Spinal cord (tissue), 10 donors: ENCODE data around the gene WWOX. TPM values are rescaled to one million over a fixed set of nuclear protein-coding genes. Genes with fewer than 3 reads are reported as not detected.
A peak's percentile ranks its signal among the peaks of the same experiment; 100 is the strongest.

Experiments used
- DNase-seq, 6 donors: peaks; one replicate each; pipeline versions ENCODE4 v3.0.0 to v3.0.0-alpha.2; 2013 to 2015; ENCODE audit warnings: low spot score in 6 of 6, low read depth in 4 of 6
- H3K27ac ChIP-seq: one replicate; pipeline ENCODE4 v1.5.1; 2013; ENCODE audit warnings: low read depth, low read length, control low read depth
- H3K27me3 ChIP-seq: one replicate; pipeline ENCODE4 v1.6.1; 2013; ENCODE audit warnings: low read length; ENCODE audit not compliant: control insufficient read depth, insufficient read depth
- H3K36me3 ChIP-seq: one replicate; pipeline ENCODE4 v1.6.1; 2013; ENCODE audit warnings: low read length; ENCODE audit not compliant: control insufficient read depth, insufficient read depth
- H3K4me1 ChIP-seq: one replicate; pipeline ENCODE4 v1.6.1; 2013; ENCODE audit warnings: low read length; ENCODE audit not compliant: control insufficient read depth, insufficient read depth
- H3K4me3 ChIP-seq: one replicate; pipeline ENCODE4 v1.5.1; 2013; ENCODE audit warnings: low read depth, low read length, control low read depth
- H3K9me3 ChIP-seq: one replicate; pipeline ENCODE4 v1.6.1; 2013; ENCODE audit warnings: low read length; ENCODE audit not compliant: control insufficient read depth, insufficient read depth
- WGBS: methylation state at CpG from one replicate; pipeline ENCODE4 v1.1.5; 2013; ENCODE audit warnings: missing lambda C conversion rate; ENCODE audit not compliant: insufficient coverage; 5-methylcytosine and 5-hydroxymethylcytosine counted together
- polyA plus RNA-seq, 2 donors: library from polyadenylated mRNA; unstranded; fragments of 120-200 nt; gene quantifications; one replicate each; pipeline ENCODE4 v1.2.1, GENCODE V29; 2013; ENCODE audit not compliant: insufficient read length in 2 of 2
- total RNA-seq, 2 donors: library from RNA; depleted of rRNA in 1 of 2; stranded (reverse); fragments of 120-200 nt in 1 of 2; fragments of >200 nt in 1 of 2; gene quantifications; one replicate each; pipeline versions ENCODE4 v1.2.3 to v1.2.4, GENCODE V29; 2013 to 2014
- donor health status: healthy.

The WWOX gene
- total and polyA plus RNA-seq, 4 donors: 27.5 to 51.5 (median 32.5) TPM

DNA sequence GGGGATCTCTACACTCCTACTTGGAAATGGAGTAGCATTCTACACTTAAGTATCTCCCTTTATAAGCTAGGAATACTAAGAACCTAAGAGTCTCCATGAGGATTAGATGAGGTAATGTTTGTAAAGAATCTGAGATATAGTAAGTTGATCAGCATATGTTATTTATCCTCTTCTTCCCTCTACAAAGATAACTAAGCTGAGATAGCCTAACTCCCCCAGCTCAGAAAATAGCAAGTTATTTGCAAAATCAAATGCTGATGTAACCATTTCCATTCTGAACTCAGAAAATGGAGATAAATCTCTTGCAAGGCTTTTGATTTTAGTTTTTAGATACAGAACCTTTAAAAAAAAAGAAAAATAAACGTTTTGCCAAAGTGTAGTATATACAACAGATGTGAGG lies 975.1 kb downstream of the WWOX start:
- no peaks in the 10 kb centered on the region for H3K27me3 ChIP-seq
- no CpG with 5 or more reads among the region's 1 CpG for WGBS

DNA sequence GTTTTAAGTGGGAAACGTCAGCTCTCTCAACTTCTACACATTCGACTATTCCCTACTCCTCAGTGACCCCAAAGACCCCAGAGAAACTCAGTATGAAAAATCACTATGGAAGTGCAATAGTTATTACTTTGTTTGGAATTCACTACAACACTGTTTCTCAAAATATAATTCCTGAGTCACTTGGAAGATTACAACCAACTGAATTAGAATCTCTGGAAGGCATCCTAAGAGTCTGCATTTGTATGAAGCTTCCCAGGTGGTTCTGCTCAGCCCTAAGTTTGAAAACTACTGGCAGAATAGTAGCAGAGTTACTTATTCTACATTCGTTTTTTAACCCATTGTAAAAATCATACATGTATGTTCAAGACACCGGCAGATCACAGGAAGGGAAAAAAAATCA lies 975.5 kb downstream of the WWOX start:
- no peak overlapping the region for H3K27ac ChIP-seq
- no CpG with 5 or more reads among the region's 4 CpGs for WGBS
- no peak overlapping the region for H3K4me3 ChIP-seq
- H3K9me3 ChIP-seq: no peaks in the 10 kb centered on the region
- no peaks in the 10 kb centered on the region for H3K27me3 ChIP-seq
- H3K4me1 ChIP-seq: no peaks in the 10 kb centered on the region
- DNase-seq: no peak
- no peaks in the 10 kb centered on the region for H3K36me3 ChIP-seq

More for the DNA sequence above, 975.1 kb downstream of the WWOX start:
- H3K4me1 ChIP-seq: no peaks in the 10 kb centered on the region
- no peak overlapping the region for H3K4me3 ChIP-seq
- no peak overlapping the region for H3K27ac ChIP-seq
- no peaks in the 10 kb centered on the region for H3K36me3 ChIP-seq
- no peak for DNase-seq
- H3K9me3 ChIP-seq: no peaks in the 10 kb centered on the region

DNA sequence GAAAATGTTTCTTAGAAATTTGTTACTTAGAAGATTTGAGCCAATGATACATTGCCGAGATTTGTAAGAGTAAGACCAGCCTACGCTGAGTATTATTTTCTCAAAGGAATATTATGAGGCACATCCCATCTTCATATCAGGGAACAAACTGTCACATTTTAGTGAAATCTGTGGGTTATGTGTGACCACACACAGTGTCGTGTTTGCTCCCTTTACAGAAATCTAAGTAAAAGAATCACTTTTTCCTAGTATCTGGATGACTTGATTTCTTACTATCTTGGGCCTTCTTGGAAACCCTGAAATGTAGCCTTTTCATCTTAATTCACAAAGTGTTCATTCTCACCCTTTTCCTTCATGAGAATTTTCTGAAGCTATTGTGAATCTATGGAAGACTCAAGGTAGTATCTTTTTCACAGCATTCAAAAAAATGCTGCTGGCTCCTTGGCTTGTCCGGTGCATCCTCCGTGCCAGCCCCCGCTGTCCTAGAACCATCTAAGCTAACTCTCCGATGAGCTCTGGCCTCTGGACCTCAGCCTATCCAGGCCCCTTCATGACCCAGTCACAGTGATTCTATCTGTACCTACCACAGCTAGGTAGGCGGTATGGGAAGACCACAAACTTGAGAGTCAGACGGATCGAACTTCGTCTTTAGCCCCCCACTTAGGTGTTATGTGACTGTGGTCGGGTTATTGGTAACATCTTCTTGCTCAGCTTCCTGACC lies 976.8 kb downstream of the WWOX start:
- Histone ChIP-seq H3K9me3 (no peaks in the 10 kb centered on the region), H3K4me3 (no peak overlapping the region), H3K36me3 (no peaks in the 10 kb centered on the region), H3K4me1 (no peaks in the 10 kb centered on the region), H3K27ac (no peak overlapping the region), H3K27me3 (no peaks in the 10 kb centered on the region)
- WGBS: 94% methylated on average over 8 of the region's 12 CpGs
- no peak for DNase-seq

DNA sequence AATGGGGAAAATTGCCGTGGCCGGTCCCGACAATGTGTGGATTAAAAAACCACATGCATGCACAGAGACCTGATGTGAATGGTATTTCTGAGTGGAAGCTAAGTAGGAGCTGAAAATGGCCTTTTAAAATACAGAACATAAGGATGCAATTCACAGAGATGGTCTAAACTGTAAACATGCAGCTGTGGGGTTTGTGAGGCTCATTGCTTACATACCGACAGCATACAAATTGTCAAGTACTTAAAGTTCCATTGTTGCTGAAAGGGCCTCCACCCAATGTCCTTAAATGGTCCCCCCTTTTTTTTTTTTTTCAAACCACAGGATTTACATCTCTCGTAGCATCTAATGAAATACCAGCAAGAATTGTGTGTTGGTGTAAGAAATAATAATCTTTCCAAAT lies 977.9 kb downstream of the WWOX start:
- H3K4me1 ChIP-seq: no peaks in the 10 kb centered on the region
- no peaks in the 10 kb centered on the region for H3K36me3 ChIP-seq
- DNase-seq: peak in 2 of 6 donors; percentile 43 to 57
- no peak overlapping the region for H3K27ac ChIP-seq
- H3K27me3 ChIP-seq: no peaks in the 10 kb centered on the region
- no peaks in the 10 kb centered on the region for H3K9me3 ChIP-seq
- H3K4me3 ChIP-seq: no peak overlapping the region
- WGBS: 60% methylated on average over 4 of the region's 5 CpGs

DNA sequence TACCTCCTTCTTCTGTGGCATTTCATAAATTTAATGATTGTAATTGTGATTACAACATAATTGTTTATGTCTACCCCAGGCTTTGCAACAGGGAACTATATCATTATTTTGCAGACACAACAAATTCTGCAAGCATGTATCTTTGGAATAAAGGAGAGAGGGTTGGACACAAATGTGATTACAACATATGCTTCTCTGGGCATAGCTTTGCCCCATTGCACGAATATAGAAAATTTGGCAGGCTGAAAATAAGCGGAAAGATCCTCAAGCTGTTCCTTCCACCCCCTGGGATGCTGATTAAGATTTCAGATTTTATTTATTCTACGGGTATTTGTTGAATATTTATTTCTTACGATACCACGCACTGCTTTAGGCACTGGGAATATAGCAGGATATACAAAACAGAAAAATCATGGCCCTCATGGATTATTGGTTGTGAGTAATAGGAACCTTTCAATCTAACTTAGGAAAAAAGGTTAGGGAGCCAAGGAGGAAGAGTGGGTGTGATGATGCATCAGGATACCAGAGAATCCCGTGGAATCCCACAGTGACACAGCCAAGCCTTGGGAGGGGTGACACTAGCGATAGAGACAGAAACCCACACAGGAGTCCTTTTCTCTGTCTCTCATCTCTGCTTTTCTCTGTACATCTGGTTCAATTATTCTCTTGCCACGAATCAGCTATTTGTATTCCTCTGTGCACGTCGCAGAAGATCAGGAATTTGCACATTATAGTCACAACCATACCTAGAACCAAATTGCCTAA lies 980.4 kb downstream of the WWOX start:
- no peaks in the 10 kb centered on the region for H3K36me3 ChIP-seq
- H3K27me3 ChIP-seq: no peaks in the 10 kb centered on the region
- peak in 1 of 6 donors; percentile 83 for DNase-seq
- no peaks in the 10 kb centered on the region for H3K9me3 ChIP-seq
- H3K4me1 ChIP-seq: no peaks in the 10 kb centered on the region
- no peak overlapping the region for H3K27ac ChIP-seq
- WGBS: 87% methylated on average over 4 of the region's 10 CpGs
- no peak overlapping the region for H3K4me3 ChIP-seq

DNA sequence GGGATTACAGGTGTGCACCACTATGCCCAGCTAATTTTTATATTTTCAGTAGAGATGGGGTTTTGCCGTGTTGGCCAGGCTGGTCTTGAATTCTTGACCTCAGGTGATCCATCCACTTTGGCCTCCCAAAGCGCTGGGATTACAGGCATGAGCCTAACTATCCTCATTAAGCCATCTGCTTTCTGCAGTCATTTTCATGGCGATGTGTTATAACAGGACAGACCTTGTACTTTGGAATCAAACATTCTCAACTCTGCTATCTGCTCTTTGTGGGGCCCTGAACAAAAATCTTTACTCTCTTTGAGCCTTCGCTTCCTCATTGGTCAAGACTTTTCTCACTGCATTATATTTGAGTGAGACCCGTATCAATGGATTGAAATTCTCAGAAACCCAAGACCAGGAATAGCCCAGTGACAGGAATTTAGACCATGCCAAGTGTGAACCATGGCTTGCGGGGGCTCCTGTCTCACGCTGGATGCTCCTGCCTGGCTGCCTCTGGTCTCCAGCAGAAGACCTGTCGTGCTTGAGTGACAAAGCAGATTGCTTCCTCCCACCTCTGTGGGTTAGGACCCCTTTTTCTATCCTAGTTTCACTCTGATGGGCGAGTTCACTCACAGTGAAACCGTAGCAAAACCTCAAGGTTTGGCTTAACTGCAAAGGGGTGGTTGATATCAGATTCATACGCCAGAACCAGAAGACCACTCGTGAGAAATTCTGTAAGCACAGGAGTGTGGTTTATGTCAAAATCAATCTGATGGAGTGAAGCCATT lies 982.0 kb downstream of the WWOX start:
- Histone ChIP-seq H3K4me1 (no peaks in the 10 kb centered on the region), H3K36me3 (no peaks in the 10 kb centered on the region), H3K9me3 (no peaks in the 10 kb centered on the region), H3K27ac (no peak overlapping the region), H3K27me3 (no peaks in the 10 kb centered on the region), H3K4me3 (no peak overlapping the region)
- no peak for DNase-seq
- 97% methylated on average over 3 of the region's 12 CpGs for WGBS

DNA sequence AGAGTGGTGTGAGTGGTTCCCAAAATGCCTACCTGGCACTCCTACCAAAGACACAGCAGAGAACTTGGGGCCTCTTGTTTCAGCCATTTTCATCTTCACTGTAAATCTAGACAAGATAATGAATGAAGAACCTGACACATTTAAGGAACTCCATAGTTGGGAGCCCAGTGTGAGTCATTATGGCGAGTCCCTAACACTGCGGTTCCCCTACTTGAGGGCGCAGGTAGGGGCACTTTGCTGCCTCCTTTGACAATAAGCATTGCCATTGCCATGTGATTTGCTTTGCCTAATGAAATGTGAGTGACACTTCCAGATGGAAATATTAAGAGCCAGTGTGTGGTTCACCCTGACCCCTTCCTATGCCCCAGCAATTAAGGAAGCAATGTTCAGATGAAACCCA lies 983.5 kb downstream of the WWOX start:
- H3K4me3 ChIP-seq: no peak overlapping the region
- no peaks in the 10 kb centered on the region for H3K4me1 ChIP-seq
- H3K36me3 ChIP-seq: no peaks in the 10 kb centered on the region
- 100% methylated on average over 3 of the region's 3 CpGs for WGBS
- no peaks in the 10 kb centered on the region for H3K27me3 ChIP-seq
- no peaks in the 10 kb centered on the region for H3K9me3 ChIP-seq
- no peak for DNase-seq
- no peak overlapping the region for H3K27ac ChIP-seq

DNA sequence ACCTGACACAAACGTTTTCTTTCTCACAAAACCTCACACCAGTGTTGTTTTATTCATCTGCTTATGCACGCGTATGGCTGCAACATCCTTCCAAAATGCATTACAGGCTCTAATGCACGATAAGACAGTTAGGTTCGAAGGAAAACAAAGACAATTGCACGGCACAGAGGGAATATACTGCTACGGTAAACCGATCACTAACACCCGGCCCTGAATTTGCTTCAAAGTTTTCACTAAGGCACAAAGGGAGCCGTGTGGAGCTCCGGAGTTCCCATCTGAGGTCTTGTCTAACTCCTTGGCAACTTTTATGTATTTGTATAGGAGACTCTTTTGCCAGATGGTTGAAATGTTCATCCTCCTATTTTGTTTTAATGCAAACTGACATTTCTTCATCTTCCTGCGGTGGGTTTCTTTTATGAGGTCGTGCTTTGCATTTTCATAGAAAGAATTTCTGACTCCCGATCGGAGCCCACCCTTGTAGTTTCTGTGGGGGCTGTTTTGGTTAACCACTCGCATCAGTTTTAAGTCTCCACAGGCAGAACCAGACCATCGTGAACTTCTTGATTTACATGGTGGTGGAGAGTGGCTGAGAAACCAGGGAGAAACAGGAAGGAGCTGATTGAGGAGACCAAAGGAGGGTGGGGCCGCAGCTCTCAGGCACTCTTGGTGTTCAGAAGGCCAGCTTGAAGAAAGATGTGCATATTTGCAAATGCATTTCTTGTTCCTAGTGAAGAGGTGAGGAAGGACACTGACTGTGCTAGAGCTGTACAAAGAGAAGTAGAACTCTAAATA lies 984.2 kb downstream of the WWOX start:
- no peak overlapping the region for H3K27ac ChIP-seq
- no peaks in the 10 kb centered on the region for H3K9me3 ChIP-seq
- H3K27me3 ChIP-seq: no peaks in the 10 kb centered on the region
- no peaks in the 10 kb centered on the region for H3K4me1 ChIP-seq
- WGBS: 50% methylated on average over 10 of the region's 18 CpGs
- H3K36me3 ChIP-seq: no peaks in the 10 kb centered on the region
- H3K4me3 ChIP-seq: no peak overlapping the region
- peak in 1 of 6 donors; percentile 63 for DNase-seq

DNA sequence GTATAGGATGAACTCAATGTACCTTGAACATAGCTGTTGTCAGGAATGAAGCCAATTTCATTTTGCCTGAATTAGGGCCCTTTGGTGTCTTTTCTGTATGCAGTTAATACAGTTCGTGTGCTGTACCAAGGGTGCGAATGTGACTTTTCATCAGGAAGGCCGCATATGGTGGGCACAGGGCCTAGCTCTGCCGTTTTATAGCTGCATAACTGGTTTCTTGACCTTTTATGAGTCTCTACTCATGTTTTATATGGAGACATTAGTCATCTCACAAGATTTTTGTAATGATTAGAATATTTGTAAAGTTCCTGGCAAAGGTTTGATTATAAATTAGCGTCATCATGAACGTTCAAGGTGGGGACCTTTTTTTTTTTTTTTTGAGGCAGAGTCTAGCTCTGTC lies 989.5 kb downstream of the WWOX start:
- Histone ChIP-seq H3K9me3 (no peaks in the 10 kb centered on the region), H3K4me1 (no peaks in the 10 kb centered on the region), H3K36me3 (no peaks in the 10 kb centered on the region), H3K4me3 (no peak overlapping the region), H3K27ac (no peak overlapping the region), H3K27me3 (no peaks in the 10 kb centered on the region)
- 90% methylated on average over 2 of the region's 6 CpGs for WGBS
- DNase-seq: no peak
